Activated CD4-positive, alpha-beta T cell treated with anti-CD3 and anti-CD28 coated beads, Interleukin-2, amount 50 U/mL, for 24 hours (primary cell): ENCODE results near the gene C1orf232.

Experiments
- DNase-seq, 2 donors: peaks; one replicate each; pipeline ENCODE4 v3.0.0-alpha.2; 2020; ENCODE audit warnings: low read depth in 1 of 2, low spot score in 1 of 2

The C1orf232 gene

DNA sequence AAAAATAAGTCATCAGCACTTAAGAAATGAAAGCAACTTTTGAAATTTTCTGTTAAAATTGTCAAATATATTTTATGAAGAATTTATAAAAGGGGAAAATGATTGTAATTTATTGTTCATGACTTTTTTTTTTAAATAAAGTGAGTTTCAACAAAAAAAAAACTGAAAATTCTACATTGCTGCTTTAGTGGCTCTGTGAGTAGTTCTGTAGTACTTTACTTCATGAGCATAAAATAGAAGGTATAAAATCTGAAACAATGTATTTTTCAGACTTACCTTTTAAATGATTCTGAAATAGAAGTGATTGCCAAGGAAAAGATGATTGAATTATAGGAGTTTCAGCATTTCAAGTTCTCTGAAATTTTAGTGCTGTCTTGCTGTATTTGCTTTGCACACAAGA lies 43.4 kb downstream of the C1orf232 start:
- DNase-seq, result no peak

DNA sequence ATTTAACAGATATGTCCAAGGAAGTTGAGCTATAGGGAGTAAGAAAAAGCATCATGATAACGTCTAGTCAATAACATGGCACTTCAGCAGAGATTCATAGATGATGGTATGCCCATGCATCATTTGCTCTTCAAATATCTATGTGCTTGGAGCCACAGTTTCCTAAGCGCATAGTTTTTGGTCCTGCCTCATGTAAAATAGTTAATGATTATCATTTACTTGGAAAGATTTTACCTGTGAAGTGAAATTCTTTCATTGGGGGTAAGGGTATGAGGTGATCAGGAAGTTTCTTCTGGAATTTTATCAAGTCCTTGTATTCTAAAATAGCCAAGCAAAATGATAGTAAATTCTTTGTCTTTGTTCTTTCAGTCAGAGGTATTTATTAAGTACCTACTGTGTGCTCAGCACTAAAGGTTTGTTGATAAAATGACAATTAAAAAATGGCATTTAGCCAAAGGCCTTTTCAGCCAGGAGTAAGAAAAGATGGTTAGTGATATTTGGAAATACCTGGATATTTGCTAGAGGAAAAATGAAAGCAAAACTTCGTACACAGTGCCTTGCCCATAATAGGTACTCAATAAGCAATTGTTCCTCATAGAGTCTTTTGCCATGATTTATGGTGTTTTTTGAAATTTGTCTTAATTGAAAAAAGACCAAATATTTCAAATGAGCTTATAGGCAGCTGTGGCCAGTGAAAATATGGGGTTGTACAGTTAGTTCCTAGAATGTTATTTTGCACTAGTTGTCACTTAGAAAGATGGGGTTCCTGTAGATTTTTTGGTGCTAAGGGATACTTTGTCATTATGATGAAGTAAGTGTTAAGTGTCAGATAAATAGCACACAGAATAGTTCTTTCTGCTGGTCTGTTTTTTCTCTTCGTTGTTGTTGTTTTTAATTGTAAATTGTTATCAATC lies 44.1 kb downstream of the C1orf232 start:
- no peak for DNase-seq

DNA sequence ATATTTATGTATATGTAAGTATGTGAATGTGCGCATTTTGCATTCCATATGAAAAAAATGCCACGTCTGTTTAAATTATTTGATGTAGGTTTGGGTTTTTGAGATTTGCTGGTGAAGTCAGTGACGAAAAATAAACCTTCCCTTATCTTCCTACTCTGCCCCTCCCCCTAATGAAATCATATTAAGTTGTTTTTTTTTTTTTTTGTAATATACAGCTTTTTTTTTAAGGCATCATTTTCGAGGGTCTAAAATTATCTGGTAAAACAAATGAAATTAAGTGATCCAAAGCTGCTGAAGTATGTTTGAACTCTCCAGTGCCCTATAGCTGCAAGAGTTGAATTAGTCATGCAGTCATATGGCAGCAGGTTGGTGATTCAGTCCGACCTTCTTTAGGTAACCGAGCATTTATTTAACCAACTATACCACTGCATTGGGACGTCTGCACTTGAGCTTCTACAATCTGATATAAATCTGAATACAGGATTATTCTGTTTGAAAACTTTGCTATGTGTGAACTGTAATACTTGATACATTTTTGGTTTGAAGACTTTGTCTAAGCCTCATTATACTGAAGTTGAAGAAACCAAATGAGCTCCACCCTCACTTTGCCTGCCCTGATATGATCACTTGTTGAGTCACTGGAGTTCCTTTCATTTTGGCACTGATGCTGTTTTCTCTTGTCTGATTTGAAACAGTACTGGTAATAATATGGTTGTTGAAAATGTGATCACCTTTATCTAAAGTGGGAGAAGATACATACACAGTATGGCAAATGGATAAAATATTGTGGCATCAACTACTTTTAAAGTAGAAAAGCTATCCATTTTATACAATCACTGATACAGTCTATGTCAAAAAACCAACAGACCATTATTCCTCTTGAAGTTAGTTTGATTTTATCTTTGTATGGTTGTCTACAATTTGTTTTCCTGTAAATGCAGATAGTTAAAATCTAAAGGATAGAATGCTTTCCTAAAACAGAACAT lies 45.5 kb downstream of the C1orf232 start:
- peak in 1 of 2 donors; percentile 25 for DNase-seq

DNA sequence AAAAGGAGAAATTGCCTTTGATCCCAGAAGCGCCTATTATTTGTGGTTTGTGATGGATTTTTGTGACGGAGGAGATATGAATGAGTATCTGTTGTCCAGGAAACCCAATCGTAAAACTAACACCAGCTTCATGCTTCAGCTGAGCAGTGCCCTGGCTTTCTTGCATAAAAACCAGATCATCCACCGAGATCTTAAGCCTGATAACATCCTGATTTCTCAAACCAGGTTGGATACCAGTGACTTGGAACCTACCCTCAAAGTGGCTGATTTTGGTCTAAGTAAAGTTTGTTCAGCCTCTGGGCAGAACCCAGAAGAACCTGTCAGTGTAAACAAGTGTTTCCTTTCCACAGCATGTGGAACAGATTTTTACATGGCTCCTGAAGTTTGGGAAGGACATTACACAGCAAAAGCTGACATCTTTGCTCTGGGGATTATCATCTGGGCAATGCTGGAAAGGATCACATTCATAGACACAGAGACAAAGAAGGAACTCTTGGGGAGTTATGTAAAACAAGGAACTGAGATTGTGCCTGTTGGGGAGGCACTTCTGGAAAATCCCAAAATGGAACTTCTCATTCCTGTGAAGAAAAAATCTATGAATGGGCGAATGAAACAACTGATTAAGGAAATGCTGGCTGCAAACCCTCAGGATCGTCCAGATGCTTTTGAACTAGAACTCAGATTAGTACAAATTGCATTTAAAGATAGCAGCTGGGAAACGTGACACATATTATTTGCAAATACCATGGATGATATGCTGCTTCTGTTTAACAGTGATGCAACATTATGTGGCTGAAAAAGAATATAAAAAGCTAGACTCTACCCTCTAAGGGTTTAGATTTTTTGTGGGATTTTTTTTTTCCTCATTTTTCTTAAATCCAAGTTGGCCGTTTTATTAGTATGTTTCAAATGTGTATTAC lies 46.6 kb downstream of the C1orf232 start:
- no peak for DNase-seq

DNA sequence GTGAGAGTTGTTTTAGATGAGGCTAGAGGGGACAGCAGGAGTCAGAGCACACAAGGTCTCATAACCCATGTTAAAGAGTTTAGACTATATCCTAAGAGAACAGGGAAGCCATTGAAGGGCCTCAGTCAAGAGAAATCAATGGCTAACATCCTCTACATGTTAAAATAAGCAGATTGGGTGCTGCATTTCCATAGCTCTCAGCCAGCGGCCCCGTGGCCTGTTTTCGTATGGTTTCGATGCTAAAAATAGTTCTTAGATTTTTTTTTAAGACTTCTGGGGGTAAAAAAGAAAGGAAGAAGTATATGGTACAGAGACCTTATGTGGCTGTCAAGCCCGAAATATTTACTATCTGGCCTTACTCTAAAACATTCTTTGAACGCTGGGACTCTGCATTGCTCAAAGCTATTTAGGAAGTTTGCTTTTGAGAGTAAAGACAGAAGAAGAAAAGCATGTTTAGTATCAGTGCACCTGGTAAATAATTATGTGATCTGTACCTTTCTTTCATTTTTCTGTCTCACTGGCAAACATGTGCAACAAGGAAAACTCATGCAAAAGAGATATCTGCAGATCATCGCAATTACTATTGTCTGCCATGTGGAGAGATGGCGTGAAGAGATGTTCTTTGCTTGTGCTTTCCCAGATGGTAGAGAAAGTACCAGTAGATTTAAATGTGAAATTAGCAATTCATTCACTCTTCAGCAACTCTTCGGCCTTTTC lies 48.7 kb downstream of the C1orf232 start:
- DNase-seq, result no peak

DNA sequence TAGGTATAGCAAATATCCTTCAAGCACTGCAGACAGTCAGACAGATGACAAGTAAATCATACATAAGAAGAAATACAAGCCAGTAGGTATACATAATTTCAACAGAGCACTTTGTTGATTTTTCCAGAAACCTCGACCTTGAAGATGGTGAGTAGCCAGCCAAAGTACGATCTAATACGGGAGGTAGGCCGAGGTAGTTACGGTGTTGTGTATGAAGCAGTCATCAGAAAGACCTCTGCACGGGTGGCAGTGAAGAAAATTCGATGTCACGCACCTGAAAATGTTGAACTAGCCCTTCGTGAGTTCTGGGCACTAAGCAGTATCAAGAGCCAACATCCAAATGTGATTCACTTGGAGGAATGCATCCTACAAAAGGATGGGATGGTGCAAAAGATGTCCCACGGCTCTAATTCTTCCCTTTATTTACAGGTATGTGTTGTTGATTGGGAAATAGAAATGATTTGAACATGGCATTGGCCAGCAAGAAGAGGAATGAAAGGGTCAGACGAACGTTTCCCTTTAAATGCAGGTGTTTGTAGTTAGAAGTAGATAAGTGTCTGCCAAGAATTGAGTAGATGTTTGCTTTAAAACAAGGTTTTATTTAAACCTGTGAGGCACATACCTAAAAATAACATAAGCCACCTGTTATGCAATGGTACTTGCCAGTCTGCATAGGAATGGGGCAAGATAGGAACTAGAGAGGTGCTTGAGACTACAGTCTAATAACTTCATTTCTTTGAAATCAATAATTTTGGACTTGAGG lies 54.4 kb downstream of the C1orf232 start:
- no peak for DNase-seq
